Measurements from ENCODE around the gene ZNF394.

GRCh38 chr7:99499721-99500636, at the start of gene ZNF394:
- TF ChIP-seq CTCF (IDR thresholded peaks at IDR 0.05; ENCODE audit: insufficient read depth, low read length, poor library complexity, severe bottlenecking) = no peak
- TF ChIP-seq EZH2phosphoT487 (conservative IDR thresholded peaks at IDR 0.05; ENCODE audit: low read length) = no peak

All from SU-DHL-6 (cell line).